Ishikawa (cell line): ENCODE measurements around the gene DNAL4.

ENCODE experiments used
- CEBPB ChIP-seq: IDR thresholded peaks from 2 replicates; pipeline ENCODE4 v1.6.1; 2012
- CREB1 ChIP-seq: IDR thresholded peaks from 2 replicates; pipeline ENCODE4 v1.6.1; 2012; ENCODE audit warnings: low read depth
- FOXM1 ChIP-seq: IDR thresholded peaks from 2 replicates; pipeline ENCODE4 v1.6.1; 2012; ENCODE audit warnings: low read depth, borderline replicate concordance
- MAX ChIP-seq: IDR thresholded peaks from 2 replicates; pipeline ENCODE4 v1.6.1; 2012
- TAF1 ChIP-seq: IDR thresholded peaks from 2 replicates; pipeline ENCODE4 v1.6.1; 2012; ENCODE audit warnings: low read depth, mild to moderate bottlenecking
- TCF12 ChIP-seq: IDR thresholded peaks from 2 replicates; pipeline ENCODE4 v1.6.1; 2012; ENCODE audit warnings: low read depth
- USF1 ChIP-seq: IDR thresholded peaks from 2 replicates; pipeline ENCODE4 v1.6.1; 2012
- YY1 ChIP-seq: IDR thresholded peaks from 2 replicates; pipeline ENCODE4 v1.6.1; 2012; ENCODE audit warnings: low read depth

DNA sequence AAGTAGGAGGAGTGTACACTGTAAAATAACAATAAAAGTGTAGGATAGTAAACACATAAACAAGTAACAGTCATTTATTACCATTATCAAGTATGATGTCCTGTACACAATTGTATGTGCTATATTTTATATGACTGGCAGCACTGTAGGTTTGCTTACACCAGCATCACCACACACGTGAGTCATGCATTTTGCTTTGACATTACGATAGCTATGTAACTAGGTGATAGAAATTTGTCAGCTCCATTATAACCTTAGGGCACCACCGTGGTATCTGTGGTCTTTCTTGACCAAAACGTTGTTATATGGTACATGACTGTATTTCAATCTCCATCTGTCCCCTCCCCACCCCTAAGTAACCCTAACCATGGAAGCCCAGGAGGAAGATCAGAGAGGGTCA, 1.1 kb downstream of the DNAL4 start:
- no peak for TF ChIP-seq CEBPB
- no peak for TF ChIP-seq TAF1
- TF ChIP-seq YY1: no peak
- TF ChIP-seq CREB1: no peak
- TF ChIP-seq TCF12: no peak
- no peak for TF ChIP-seq MAX
- TF ChIP-seq FOXM1: no peak
- no peak for TF ChIP-seq USF1
